ENCODE data around the gene MDM1.

- no peak for TF ChIP-seq CTCF (IDR thresholded peaks at IDR 0.05)
- TF ChIP-seq POLR2A (IDR thresholded peaks at IDR 0.05), result no peak
Measured at GRCh38 chr12:68331869-68332727, at the start of gene MDM1.

All from lower leg skin (tissue), 3 donors.